Keratinocyte (primary cell): ENCODE results near the gene GSC2. TPM values are rescaled to one million over a fixed set of nuclear protein-coding genes. Genes with fewer than 3 reads are reported as not detected.

Experiments used
- DNase-seq: peaks from one replicate; pipeline ENCODE4 v3.0.0-alpha.2; 2011; ENCODE audit warnings: low read depth, missing footprints, low spot score
- FAIRE-seq: peaks from 2 replicates; lab custom pipeline; 2011; peaks lifted over from hg19 to GRCh38; lab: Jason Lieb, UNC
- H2AFZ ChIP-seq: 2 replicates; pipeline ENCODE4 v1.6.0; 2012; ENCODE audit warnings: low read length, control low read depth, inconsistent platforms; ENCODE audit not compliant: control insufficient read depth
- H3K27ac ChIP-seq: 2 replicates; pipeline ENCODE4 v1.5.1; 2011; ENCODE audit warnings: low read length; ENCODE audit not compliant: control insufficient read depth, insufficient read depth
- H3K27me3 ChIP-seq: 3 replicates; pipeline ENCODE4 v1.6.0; 2011; ENCODE audit warnings: low read length; ENCODE audit not compliant: control insufficient read depth, insufficient read depth; ENCODE audit errors: extremely low read depth
- H3K36me3 ChIP-seq, 2 experiments: 2 replicates in 1 of 2; 3 replicates in 1 of 2; pipeline ENCODE4 v1.5.1; 2011; ENCODE audit warnings: low read length in 2 of 2, mild to moderate bottlenecking in 1 of 2; ENCODE audit not compliant: control insufficient read depth in 2 of 2, insufficient read depth in 2 of 2; ENCODE audit errors: extremely low read depth in 1 of 2
- H3K4me1 ChIP-seq: 3 replicates; pipeline ENCODE4 v1.5.1; 2011; ENCODE audit warnings: low read length; ENCODE audit not compliant: control insufficient read depth, insufficient read depth; ENCODE audit errors: extremely low read depth
- H3K4me2 ChIP-seq: 3 replicates; pipeline ENCODE4 v1.6.0; 2011; ENCODE audit warnings: low read depth, low read length; ENCODE audit not compliant: control insufficient read depth, insufficient read depth; ENCODE audit errors: extremely low read depth
- H3K4me3 ChIP-seq, 3 experiments: fragments of 200-600 bp in 1 of 3; sonication (generic) in 1 of 3; 2 replicates in 2 of 3; 3 replicates in 1 of 3; pipeline ENCODE4 v1.5.1; 2011 to 2016; ENCODE audit warnings: low read length in 3 of 3, mild to moderate bottlenecking in 3 of 3, control low read depth in 2 of 3, inconsistent platforms in 1 of 3, low read depth in 1 of 3, mixed read lengths in 1 of 3, mixed run types in 1 of 3, moderate library complexity in 1 of 3; ENCODE audit not compliant: control insufficient read depth in 2 of 3, insufficient read depth in 2 of 3; ENCODE audit errors: extremely low read depth in 1 of 3
- H3K79me2 ChIP-seq: 2 replicates; pipeline ENCODE4 v1.6.0; 2012; ENCODE audit warnings: low read length; ENCODE audit not compliant: control insufficient read depth, insufficient read depth
- H3K9ac ChIP-seq: 3 replicates; pipeline ENCODE4 v1.6.0; 2011; ENCODE audit warnings: low read length; ENCODE audit not compliant: control insufficient read depth, insufficient read depth; ENCODE audit errors: extremely low read depth
- H3K9me1 ChIP-seq: 3 replicates; pipeline ENCODE4 v1.6.0; 2011; ENCODE audit warnings: low read length; ENCODE audit not compliant: control insufficient read depth, insufficient read depth; ENCODE audit errors: extremely low read depth
- H3K9me3 ChIP-seq: 2 replicates; pipeline ENCODE4 v1.5.1; 2012; ENCODE audit warnings: low read depth, low read length; ENCODE audit not compliant: control insufficient read depth
- H4K20me1 ChIP-seq: 3 replicates; pipeline ENCODE4 v1.6.0; 2011; ENCODE audit warnings: low read length; ENCODE audit not compliant: control insufficient read depth, insufficient read depth; ENCODE audit errors: extremely low read depth
- CTCF ChIP-seq, 3 experiments: IDR thresholded peaks in 1 of 3; conservative IDR thresholded peaks in 1 of 3; optimal IDR thresholded peaks in 1 of 3; 2 replicates in 2 of 3; 3 replicates in 1 of 3; pipeline versions ENCODE3 to v1.5.1; 2011; ENCODE audit warnings: low read length in 3 of 3, mild to moderate bottlenecking in 3 of 3, moderate library complexity in 2 of 3, control low read depth in 1 of 3, inconsistent platforms in 1 of 3; ENCODE audit not compliant: insufficient read depth in 2 of 3; ENCODE audit errors: extremely low read depth in 1 of 3
- EZH2 ChIP-seq: IDR thresholded peaks from one replicate; pipeline ENCODE4 v1.6.1; 2012; ENCODE audit warnings: inconsistent platforms, mild to moderate bottlenecking, low read length, moderate library complexity
- dilution Hi-C: fragments of 300-500 bp; cut with MboI; formaldehyde crosslinking; loops from one replicate; pipeline ENCODE4 v1.7.0; 2020; ENCODE audit warnings: low sequenced_read_pairs; ENCODE audit not compliant: extremely low pct_ligation_motif_present
- polyA plus RNA-seq, 5 experiments: library from polyadenylated mRNA; depleted of rRNA in 3 of 5; stranded (reverse) in 3 of 5; stranded (forward) in 1 of 5; unstranded in 1 of 5; fragments of >200 nt; gene quantifications; 1 replicate in 1 of 5; 2 replicates in 3 of 5; 3 replicates in 1 of 5; pipeline versions ENCODE4 v1.2.1 to v1.2.3, GENCODE V29; 2011 to 2012; ENCODE audit warnings: missing spikeins in 2 of 5, low read depth in 1 of 5, low replicate concordance in 1 of 5

GSC2 gene
- polyA plus RNA-seq, 1 donor (not counting 4 experiments of a cell fraction or from before 2014, with no cell fraction given), result not detected

GRCh38 chr22:19098157-19098556 lies 51.9 kb downstream of the GSC2 start:
- peaks cover 55% of the 10 kb centered on the region for H3K79me2 ChIP-seq
- dilution Hi-C loops, result no loop called here

GRCh38 chr22:19097518-19097917 lies 52.6 kb downstream of the GSC2 start:
- Histone ChIP-seq H3K9me1 (peaks cover 4% of the 10 kb centered on the region), H3K27me3 (no peaks in the 10 kb centered on the region), H3K9ac (no peak overlapping the region), H3K79me2 (peaks cover 49% of the 10 kb centered on the region), H3K4me1 (peaks cover 9% of the 10 kb centered on the region), H3K9me3 (no peaks in the 10 kb centered on the region), H4K20me1 (peaks cover 16% of the 10 kb centered on the region), H3K27ac (no peak overlapping the region), H2AFZ (no peak overlapping the region), H3K4me2 (no peak overlapping the region), H3K36me3 (no peaks in the 10 kb centered on the region), H3K4me3 (no peak overlapping the region)
- no peak for TF ChIP-seq EZH2
- FAIRE-seq (no peak), DNase-seq (no peak)
- dilution Hi-C loops, result no loop called here

More at GRCh38 chr22:19098157-19098556, 51.9 kb downstream of the GSC2 start:
- H3K36me3 ChIP-seq, result no peaks in the 10 kb centered on the region
- peaks cover 16% of the 10 kb centered on the region for H4K20me1 ChIP-seq
- H2AFZ ChIP-seq, result no peak overlapping the region
- H3K9ac ChIP-seq, result no peak overlapping the region
- H3K27me3 ChIP-seq, result no peaks in the 10 kb centered on the region
- TF ChIP-seq CTCF (optimal IDR thresholded peaks at IDR 0.05 in 1 of 3, IDR thresholded peaks at IDR 0.05 in 1 of 3, conservative IDR thresholded peaks at IDR 0.05 in 1 of 3; ENCODE audit: extremely low read depth in 1 of 3, insufficient read depth in 2 of 3, low read length in 3 of 3), result no peak
- no peaks in the 10 kb centered on the region for H3K9me3 ChIP-seq
- peaks cover 9% of the 10 kb centered on the region for H3K4me1 ChIP-seq
- no peak overlapping the region for H3K4me2 ChIP-seq
- no peak overlapping the region for H3K27ac ChIP-seq
- no peak overlapping the region for H3K4me3 ChIP-seq
- no peak for DNase-seq
- FAIRE-seq, result no peak
- H3K9me1 ChIP-seq, result peaks cover 4% of the 10 kb centered on the region

Other genes starting within 250 kb of the GSC2 start
- 0.37 to 1.2 TPM (median 0.88 TPM) in 3 replicates for gene DGCR6, start 244.0 kb downstream of the GSC2 start, polyA plus RNA-seq
- 6.7 to 36.1 TPM (median 12.3 TPM) in 3 replicates for gene PRODH, start 214.0 kb downstream of the GSC2 start, polyA plus RNA-seq
- 23.2 to 67.6 TPM (median 34.1 TPM) in 3 replicates for gene DGCR2, start 27.9 kb downstream of the GSC2 start, polyA plus RNA-seq
- gene TSSK2, start 19.0 kb downstream of the GSC2 start, polyA plus RNA-seq, result not detected in 3 replicates
- 10.0 to 16.5 TPM (median 10.7 TPM) in 3 replicates for gene ESS2, start 5.6 kb downstream of the GSC2 start, polyA plus RNA-seq
- gene SLC25A1, start 28.4 kb upstream of the GSC2 start, polyA plus RNA-seq, result 27.7 to 61.6 TPM (median 37.2 TPM) in 3 replicates
- 11.2 to 19.4 TPM (median 12.4 TPM) in 3 replicates for gene CLTCL1, start 141.4 kb upstream of the GSC2 start, polyA plus RNA-seq